ENCODE data around the gene SYNC.
"Not testable (repeated sequence)": the region's sequence is repeated elsewhere in the genome, so short reads cannot be mapped to it uniquely, and the experiment has no call there.

Gene SYNC

DNA sequence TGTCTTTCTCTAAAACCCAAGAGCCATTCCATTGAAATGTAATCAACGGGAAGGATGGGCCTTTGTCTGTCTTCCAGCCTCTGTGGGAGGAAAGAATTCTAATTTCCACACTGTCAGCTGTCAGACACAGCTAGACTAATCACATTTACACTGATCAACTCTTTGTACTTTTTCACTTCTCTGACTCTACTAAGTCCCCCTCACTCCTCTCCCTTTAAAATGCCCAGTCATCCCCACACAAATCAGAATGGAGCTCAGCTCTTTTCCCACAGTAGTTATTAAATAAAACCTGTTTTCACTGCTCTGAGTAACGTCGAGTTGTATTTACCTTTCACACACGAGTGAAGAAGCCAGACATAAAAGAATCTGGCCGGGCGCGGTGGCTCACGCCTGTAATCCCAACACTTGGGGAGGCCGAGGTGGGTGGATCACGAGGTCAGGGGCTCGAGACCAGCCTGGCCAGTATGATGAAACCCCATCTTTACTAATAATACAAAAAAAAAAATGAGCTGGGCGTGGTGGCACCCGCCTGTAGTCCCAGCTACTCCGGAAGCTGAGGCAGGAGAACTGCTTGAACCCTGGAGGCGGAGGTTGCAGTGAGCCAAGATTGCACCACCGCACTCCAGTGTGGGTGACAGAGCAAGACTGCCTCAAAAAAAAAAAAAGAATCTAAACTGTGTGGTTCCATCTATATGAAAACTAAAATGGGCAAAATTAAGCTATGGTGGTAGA lies 65.5 kb downstream of the SYNC start:
- no peak for DNase-seq

DNA sequence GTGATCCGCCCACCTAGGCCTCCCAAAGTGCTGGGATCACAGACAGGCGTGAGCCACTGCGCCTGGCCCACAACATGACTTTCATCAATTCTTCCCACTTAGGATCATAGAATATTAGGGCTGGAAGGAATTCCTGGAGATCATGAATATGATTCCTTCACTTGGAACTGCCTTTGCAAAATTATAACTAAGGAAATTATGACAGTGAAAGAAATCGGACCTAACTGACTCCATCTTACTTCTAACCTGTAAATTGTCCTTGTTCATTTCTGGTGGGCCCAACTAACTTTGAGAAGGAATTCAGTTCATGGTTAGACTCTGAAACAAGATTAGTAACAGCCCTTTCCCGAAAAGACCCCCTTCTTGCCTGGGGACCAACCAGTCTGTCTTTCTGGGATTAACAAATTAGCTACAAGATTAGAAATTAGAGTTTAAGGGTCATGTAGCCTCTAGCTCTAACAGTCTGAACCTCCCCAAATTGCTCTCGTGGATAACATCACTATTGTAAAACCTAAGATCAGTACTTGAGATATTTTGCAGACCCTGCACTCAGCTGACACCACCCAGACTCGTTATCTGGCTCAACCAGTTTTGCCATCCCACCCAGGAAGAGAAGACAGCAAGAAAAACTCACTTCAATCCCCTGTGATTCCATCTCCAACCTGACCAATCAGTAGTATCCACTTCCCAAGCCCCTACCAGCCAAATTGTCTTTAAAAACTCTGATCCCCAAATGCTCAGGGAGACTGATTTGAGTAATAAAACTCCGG lies 66.9 kb downstream of the SYNC start:
- DNase-seq = no peak

DNA sequence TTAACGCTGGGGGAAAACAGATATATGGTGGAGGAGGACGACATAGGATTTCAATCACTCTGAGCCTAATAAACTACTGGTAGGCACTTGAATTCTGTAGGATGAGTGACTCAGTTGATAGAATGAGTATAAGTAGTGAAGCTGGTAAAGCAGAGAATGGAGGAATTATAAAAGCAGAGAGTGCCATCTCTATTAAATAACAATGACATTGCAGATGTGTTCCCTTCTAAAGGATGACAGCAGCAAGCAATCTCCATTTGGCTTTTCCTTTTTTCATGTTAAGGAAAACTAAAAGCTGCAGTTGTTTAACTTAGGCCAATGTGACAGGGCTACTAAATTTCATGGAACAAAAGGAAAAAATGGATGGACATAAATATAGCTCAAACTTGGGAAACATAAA lies 69.7 kb downstream of the SYNC start:
- no peak for DNase-seq

DNA sequence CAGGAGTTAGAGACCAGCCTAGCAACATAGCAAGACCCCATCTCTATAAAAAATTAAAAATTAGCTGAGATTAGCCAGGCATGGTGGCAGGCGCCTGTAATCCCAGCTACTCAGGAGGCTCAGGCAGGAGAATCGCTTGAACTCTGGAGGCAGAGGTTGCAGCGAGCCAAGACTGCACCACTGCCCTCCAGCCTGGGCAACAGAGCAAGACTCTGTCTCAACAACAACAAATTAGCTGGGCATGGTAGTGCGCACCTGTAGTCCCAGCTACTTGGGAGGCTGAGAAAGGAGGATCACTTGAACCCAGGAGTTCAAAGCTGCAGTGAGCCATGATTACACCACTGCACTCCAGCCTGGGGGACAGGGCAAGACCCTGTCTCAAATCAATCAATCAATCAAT lies 72.4 kb downstream of the SYNC start:
- not testable (repeated sequence) for DNase-seq

Data from NCI-H1417 treated with DMSO at 0.1 percent for 48 hours (cell line).